Fibroblast of gingiva (primary cell): ENCODE measurements around the gene MRAP.

Experiments
- DNase-seq: peaks from one replicate; pipeline ENCODE4 v3.0.0-alpha.2; 2011; ENCODE audit warnings: low read depth

MRAP gene

GRCh38 chr21:32349333-32349944, 50.8 kb downstream of the MRAP start:
- no peak for DNase-seq

GRCh38 chr21:32350211-32350980, 51.7 kb downstream of the MRAP start:
- no peak for DNase-seq

- DNase-seq: no peak
These were observed 52.3 kb downstream of the MRAP start for GRCh38 chr21:32350981-32351380.

GRCh38 chr21:32351428-32351827, 52.8 kb downstream of the MRAP start:
- no peak for DNase-seq

GRCh38 chr21:32352526-32352925, 53.9 kb downstream of the MRAP start:
- no peak for DNase-seq

GRCh38 chr21:32353002-32353711, 54.5 kb downstream of the MRAP start:
- no peak for DNase-seq

- no peak for DNase-seq
These were observed 58.3 kb downstream of the MRAP start for GRCh38 chr21:32356874-32357395.

GRCh38 chr21:32359719-32360260, 61.1 kb downstream of the MRAP start:
- DNase-seq: no peak

- DNase-seq: no peak
These were observed 61.8 kb downstream of the MRAP start for GRCh38 chr21:32360401-32360975.
